ENCODE results near the gene MOV10L1.

DNA sequence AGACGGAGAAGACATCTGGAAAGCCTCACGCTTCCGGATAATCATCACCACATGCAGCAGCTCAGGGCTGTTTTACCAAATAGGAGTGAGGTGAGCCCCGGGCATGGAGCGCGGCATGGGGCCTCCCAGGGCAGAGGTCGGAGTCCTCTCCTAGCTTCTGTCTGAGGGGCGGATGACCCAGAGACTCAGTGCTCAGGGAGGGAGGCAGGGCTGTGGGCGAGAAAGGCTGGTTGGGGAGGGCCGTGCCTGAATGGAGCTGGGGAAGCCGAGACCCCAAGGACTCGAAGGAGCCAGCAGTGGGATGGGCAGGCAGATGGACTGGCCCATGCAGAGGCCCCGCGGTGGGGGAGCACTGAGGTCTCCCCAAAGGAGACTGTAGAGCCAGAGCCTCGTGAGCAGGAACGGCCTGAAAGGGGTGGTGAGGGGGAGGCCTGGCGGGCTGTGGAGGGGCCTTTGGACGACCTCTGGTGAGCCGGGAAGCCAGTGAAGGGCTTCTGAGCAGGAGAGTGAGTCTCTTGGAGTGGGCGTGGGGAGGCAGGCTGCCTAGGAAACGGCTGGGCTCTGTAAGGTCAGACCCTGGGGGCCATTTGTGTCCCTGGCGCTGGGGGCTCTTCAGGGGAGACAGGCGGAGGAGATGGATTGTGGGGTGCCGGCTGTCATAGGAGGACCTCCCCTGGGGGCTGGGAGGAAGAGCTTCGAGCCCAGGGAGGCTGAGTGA, 56.1 kb downstream of the MOV10L1 start:
- TF ChIP-seq, protein P1, sequence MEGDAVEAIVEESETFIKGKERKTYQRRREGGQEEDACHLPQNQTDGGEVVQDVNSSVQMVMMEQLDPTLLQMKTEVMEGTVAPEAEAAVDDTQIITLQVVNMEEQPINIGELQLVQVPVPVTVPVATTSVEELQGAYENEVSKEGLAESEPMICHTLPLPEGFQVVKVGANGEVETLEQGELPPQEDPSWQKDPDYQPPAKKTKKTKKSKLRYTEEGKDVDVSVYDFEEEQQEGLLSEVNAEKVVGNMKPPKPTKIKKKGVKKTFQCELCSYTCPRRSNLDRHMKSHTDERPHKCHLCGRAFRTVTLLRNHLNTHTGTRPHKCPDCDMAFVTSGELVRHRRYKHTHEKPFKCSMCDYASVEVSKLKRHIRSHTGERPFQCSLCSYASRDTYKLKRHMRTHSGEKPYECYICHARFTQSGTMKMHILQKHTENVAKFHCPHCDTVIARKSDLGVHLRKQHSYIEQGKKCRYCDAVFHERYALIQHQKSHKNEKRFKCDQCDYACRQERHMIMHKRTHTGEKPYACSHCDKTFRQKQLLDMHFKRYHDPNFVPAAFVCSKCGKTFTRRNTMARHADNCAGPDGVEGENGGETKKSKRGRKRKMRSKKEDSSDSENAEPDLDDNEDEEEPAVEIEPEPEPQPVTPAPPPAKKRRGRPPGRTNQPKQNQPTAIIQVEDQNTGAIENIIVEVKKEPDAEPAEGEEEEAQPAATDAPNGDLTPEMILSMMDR (IDR thresholded peaks at IDR 0.05; ENCODE audit: extremely low read depth in 1 of 2, insufficient read depth in 1 of 2, low read depth in 1 of 2, low read length in 2 of 2), result no peak
- no peak for TF ChIP-seq POLR2A (IDR thresholded peaks at IDR 0.05; ENCODE audit: low read depth, low read length)

Measured in endothelial cell of umbilical vein (primary cell).